GM19395 (cell line): ENCODE data around the gene IL6.
"Not testable (repeated sequence)": the region's sequence is repeated elsewhere in the genome, so short reads cannot be mapped to it uniquely, and the experiment has no call there.

Experiments used
- ATAC-seq: cut with Tn5 transposase; IDR thresholded peaks from one replicate; pipeline ENCODE4 v1.9.1; 2021; ENCODE audit warnings: mild to moderate bottlenecking, moderate library complexity; ENCODE audit not compliant: unreplicated experiment

Gene IL6

GRCh38 chr7:22779730-22780323 lies 52.8 kb downstream of the IL6 start:
- ATAC-seq = not testable (repeated sequence)

- no peak for ATAC-seq
Measured at GRCh38 chr7:22781230-22781711, 54.3 kb downstream of the IL6 start.
